HG02571 (cell line): ENCODE results near the gene CDK6.

ENCODE experiments used
- ATAC-seq: cut with Tn5 transposase; IDR thresholded peaks from one replicate; pipeline ENCODE4 v1.9.1; 2021; ENCODE audit warnings: mild to moderate bottlenecking, moderate library complexity; ENCODE audit not compliant: unreplicated experiment

Gene CDK6

DNA sequence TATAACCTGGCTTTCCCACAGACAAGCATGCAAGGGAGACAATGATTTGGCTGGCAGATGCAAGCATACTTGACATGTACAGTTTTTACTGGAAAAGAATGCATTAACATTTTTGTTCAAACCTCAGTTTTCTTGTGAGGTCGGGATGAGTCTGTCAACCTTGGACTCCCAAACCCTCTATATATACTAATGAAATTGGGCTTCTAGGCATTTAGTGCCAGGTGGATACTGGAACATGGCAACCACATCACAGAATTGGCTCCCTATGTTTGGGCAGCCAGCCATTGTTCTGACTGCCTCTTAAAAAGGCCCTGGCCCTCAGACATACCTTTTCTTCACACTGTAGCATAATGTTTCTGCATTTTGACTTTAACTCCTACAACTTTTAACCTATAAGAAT lies 39.1 kb downstream of the CDK6 start:
- peak; percentile 13 for ATAC-seq

DNA sequence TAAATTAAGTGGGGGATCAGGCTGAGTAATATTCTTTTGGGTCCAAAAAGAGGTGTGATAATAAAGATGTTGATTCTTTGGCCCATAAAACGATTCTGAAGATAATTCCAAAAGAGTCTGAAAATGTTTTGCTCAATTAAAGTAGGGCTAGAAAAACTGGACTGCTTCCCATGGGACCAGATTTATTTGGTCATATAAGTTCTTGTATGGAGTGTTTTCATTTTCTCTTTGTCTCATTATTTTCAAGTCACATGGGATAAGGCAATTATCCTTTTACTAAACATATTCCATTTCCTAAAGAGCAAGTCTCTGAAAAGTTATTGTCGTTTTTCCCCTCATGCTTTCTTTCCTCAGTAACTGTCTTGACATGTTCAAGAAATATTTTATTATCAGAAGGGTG lies 41.5 kb downstream of the CDK6 start:
- no peak for ATAC-seq

DNA sequence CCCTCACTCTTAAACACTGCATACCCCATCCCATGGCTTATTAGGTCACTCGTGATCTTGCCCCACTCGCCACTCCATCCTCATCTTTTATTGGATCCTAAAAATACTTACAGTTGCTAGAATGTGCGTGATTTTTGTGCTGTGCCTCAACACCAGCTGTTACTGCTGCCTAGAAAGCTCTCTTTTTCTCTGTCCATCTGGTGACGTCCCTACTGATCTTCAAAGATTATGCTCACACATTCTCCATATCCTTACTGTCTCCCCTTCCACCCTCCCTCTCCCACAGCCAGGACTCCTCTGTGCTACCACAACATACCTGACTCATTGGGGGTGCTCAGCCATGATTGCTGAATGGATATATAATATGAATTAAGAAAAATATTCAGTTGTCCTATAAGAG lies 42.0 kb downstream of the CDK6 start:
- ATAC-seq, result no peak

DNA sequence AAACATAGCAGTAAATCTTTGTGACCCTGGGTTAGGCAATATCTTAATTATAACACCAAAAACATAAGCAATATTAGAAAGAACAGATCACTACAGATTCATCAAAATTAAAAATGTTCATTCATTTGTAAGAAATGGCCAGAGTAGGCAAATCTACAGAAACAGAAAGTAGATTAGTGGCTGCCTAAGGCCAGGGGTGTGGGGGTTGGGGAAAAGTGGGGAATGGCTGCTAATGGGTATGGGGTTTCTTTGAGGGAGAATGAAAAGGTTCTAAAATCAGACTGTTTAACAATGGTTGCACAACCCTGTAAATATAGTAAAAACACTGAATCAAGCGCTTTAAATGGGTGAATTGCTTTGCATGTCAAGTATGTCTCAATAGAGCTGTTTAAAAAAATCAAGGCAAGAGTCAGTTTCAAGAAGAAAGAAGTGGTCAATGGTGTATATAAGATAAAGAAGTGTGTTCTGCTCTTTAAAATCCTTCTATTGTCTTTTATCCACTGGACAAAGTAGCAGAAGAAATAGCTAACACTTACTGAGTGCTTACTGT lies 42.6 kb downstream of the CDK6 start:
- ATAC-seq, result no peak

GRCh38 chr7:92790992-92791391 lies 45.4 kb downstream of the CDK6 start:
- ATAC-seq, result no peak

GRCh38 chr7:92788559-92789183 lies 47.7 kb downstream of the CDK6 start:
- ATAC-seq, result no peak

DNA sequence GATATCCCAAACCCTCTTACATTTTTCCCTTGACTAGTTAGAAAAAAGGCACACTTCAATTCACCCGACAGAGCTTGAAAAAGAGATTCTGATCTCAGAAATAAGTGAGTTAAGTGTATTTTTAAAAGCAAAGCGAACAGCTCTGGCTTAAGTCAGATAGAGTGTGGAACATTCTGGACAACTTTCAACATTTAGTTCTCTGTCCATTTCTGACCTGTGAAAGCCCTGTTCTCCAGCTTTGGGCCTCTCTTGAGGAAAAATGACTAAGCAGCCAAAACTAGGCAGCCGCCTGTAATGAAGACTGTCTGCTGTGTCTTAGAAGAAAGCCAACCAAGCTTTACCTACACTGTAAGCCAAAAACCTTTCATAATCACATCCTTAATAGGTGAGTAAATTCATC lies 50.5 kb downstream of the CDK6 start:
- ATAC-seq, result no peak

DNA sequence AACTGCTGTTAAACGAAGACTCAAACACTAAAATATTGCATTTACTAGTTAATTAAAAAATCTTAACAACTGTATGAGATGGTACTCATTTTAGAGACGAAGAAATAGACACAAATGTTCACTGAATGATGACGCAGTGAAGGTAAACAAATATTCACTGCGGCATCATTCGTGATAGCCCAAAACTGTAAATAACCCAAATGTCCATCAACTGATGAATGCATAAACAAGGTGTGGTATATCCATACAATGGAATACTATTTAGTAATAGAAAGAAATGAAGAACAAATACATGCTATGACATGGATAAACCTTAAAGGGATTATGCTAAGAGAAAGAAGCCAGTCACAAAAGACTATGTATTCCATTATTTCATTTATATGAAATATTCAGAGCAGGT lies 51.4 kb downstream of the CDK6 start:
- ATAC-seq, result no peak

GRCh38 chr7:92783260-92784201 lies 52.8 kb downstream of the CDK6 start:
- ATAC-seq, result no peak

DNA sequence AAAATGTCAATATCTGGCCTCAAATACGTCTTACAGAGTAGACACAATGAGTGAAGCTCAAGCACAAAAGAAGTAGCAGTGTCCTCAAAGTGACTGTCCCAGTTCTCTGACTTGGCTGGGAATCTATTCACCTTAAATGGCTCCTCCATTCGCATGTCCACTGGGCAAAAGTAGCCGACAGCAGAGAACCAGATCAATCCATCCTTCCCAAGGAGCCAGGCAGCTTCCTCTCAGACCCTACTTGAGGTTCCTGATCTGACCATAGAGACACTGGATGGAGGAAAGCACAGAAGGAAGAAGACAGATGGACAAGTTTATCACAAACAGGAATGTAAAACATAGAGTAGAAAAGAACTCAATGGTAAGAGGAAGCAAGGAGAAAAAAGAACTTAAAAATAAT lies 53.5 kb downstream of the CDK6 start:
- no peak for ATAC-seq

DNA sequence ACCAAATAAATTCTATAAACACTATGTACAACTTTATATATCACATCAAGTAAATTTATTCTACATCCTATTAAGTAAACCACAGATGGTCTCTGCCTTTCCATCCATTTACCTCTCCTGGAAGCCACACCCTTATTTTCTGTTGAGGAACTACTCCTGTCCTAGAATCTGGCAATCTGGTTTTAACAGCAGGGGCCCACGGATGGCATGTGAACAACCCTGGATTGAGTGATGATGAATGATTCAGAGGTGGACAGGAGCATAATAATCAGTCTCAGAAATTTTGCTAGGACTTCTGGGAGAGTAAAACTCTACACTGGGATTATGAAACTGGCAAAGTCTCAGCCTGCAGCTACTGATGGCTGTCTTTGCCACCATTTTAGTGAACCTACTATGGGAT lies 54.1 kb downstream of the CDK6 start:
- no peak for ATAC-seq

DNA sequence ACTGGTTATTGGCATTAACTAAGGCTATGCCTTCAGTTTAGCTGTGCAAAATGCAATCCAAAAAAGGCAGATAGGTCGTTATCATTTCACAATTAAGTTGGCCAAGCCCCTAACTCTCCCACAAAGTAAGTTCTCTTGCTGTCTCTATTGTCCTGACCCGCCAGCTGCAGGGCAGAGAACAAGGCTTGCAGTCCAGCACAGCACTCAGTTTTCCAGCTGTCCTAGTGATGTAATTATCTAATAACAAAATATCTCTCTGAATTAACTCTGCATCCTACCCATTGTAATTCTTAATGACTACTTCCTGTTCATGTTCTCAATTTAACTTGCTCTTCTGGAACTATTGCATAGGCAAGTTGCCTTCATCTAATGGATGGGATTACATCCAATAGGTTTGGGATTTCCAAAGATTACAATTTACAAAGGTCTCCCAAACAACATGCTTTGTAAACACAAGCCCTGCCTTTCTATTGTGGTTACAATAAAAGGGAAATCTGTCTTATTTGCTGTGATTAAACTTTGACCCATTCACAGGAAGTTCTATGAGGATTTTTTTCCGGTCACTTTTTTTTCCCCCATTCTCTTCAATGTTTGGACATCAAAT lies 55.2 kb downstream of the CDK6 start:
- no peak for ATAC-seq

DNA sequence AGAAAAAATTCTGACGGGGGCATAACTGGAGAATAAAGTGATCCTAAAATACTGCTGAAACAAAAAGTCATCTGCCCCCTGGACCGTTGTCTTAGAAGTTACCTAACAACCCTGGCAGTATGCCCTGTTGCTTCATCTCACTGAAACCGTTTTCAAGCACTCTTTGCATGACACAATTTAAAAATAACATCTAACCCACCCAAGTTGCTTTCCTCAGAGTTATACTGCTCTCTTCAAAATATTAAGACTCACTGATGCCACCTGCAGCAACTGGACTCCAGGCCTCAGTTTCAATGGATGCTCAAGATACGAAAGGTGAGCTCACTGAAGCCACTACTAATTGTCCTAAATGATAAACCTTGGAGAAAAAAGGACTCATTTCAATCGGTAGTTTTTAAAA lies 57.4 kb downstream of the CDK6 start:
- ATAC-seq, result peak; percentile 74

- no peak for ATAC-seq
These were observed 58.4 kb downstream of the CDK6 start for GRCh38 chr7:92777993-92778392.

DNA sequence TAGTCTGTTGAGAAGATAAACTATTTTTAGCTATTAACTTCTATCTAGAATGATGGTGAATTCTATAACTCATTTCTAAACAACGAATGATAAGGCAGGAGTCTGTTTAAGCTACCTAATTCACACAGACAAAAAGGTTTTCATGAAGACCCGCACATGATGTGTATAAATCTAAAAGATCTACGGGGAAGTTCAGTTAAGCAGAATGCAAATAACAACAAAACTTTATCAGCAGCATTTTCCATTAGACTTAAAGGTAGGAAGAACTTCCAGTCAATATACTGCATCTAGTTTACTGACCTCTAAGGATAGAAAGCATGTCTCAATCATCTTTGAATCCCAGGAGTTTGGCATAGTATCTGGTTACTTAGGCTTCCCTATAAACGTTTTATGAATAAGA lies 62.6 kb downstream of the CDK6 start:
- no peak for ATAC-seq

DNA sequence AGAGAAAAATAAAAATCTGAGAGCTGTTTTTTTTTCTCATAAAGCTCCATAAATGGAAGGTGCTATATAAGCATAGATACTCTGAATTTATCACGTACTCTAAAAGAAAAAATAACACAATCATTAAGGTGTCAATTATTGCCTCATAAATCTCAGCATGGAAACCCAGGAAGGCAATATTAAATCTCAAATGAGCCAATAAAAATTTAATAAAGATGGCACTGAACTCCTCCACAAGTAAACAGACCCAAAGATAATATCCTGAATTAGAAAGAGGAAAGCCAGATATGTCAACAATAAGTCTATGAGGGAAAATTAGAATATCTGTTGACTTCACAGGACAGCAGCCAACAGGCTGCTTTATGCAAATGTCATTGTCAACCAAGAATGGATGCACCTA lies 66.5 kb downstream of the CDK6 start:
- no peak for ATAC-seq

DNA sequence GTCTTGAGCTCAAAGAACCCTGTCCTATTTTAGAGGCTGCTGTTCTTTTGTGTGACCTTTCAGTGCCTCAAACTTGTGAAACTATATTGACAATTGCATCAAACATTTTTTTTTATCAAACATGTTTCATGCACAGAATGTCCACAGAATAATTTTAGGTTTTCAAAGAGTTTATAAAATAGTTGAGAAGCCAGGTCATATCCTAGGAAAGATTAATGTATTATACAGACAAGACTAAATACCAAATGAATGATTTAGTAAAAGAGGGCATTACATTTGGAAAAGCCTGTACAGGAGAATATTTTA lies 67.0 kb downstream of the CDK6 start:
- ATAC-seq, result peak; percentile 18

GRCh38 chr7:92768501-92769393 lies 67.6 kb downstream of the CDK6 start:
- peak; percentile 97 for ATAC-seq

DNA sequence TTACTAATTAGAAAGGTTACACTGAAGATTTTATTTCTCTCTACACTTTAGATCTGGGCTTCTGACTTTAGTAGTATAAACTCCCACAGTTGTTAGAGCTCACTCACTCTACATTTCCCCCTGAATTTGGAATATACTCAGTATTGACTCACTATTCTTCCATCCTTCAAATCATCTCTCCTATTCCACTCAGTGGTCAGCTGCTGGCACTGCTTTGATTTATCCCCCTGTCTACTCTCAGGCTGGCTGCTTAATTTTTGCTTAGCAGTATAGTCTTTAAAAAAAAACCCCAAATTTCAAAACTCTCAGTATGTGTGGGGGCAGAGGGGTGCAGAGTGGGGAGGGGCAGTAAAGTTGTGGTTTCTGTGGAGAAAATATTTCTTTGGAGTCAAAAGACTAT lies 68.9 kb downstream of the CDK6 start:
- no peak for ATAC-seq

GRCh38 chr7:92766461-92767003 lies 69.8 kb downstream of the CDK6 start:
- no peak for ATAC-seq

GRCh38 chr7:92765725-92766124 lies 70.6 kb downstream of the CDK6 start:
- ATAC-seq, result no peak
